ENCODE measurements around the gene ABCG4.

DNA sequence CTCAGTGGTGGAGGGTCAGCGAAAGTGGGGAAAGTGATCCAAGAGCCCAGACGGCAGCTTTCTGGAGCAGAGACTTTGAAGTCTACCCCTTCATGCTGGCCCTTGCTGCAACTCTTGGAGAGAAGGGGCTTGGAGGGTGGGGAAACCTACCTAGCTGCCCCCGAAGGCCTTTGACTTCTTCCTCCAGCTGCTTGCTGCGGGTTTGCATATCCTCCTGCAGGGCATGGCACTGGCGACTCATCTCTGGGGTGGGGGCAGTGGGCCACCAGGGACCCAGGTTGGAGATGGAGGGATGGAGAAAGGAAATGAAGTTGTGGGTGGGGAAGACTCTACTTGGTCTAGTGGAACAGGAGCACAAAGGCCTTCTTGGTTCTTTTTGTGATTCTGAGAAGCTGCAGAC, 44.1 kb downstream of the ABCG4 start:
- TF ChIP-seq, protein P1, sequence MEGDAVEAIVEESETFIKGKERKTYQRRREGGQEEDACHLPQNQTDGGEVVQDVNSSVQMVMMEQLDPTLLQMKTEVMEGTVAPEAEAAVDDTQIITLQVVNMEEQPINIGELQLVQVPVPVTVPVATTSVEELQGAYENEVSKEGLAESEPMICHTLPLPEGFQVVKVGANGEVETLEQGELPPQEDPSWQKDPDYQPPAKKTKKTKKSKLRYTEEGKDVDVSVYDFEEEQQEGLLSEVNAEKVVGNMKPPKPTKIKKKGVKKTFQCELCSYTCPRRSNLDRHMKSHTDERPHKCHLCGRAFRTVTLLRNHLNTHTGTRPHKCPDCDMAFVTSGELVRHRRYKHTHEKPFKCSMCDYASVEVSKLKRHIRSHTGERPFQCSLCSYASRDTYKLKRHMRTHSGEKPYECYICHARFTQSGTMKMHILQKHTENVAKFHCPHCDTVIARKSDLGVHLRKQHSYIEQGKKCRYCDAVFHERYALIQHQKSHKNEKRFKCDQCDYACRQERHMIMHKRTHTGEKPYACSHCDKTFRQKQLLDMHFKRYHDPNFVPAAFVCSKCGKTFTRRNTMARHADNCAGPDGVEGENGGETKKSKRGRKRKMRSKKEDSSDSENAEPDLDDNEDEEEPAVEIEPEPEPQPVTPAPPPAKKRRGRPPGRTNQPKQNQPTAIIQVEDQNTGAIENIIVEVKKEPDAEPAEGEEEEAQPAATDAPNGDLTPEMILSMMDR (IDR thresholded peaks at IDR 0.05 in 2 of 3, conservative IDR thresholded peaks at IDR 0.05 in 1 of 3; ENCODE audit: insufficient read depth in 2 of 3, low read depth in 1 of 3, low read length in 3 of 3): no peak
- TF ChIP-seq ZC3H8 (IDR thresholded peaks at IDR 0.05) (no peak), MTA2 (IDR thresholded peaks at IDR 0.05; ENCODE audit: low read depth) (no peak), TAF15 (IDR thresholded peaks at IDR 0.05; ENCODE audit: low read depth, low read length) (no peak), MAFF (IDR thresholded peaks at IDR 0.05; ENCODE audit: low read length) (no peak), GABPA (tag; conservative IDR thresholded peaks at IDR 0.05; ENCODE audit: low read depth) (no peak), RCOR1 (IDR thresholded peaks at IDR 0.05; ENCODE audit: borderline replicate concordance in 1 of 2, low read depth in 2 of 2, low read length in 2 of 2) (no peak), SIN3A (IDR thresholded peaks at IDR 0.05; ENCODE audit: borderline replicate concordance in 2 of 2, control insufficient read depth in 1 of 2, low read depth in 2 of 2, low read length in 2 of 2) (no peak), POLR2A (conservative IDR thresholded peaks at IDR 0.05) (no peak)
